Natural killer cell (primary cell): ENCODE results near the gene EEFSEC. TPM values are rescaled to one million over a fixed set of nuclear protein-coding genes. Genes with fewer than 3 reads are reported as not detected.

Source experiments
- ATAC-seq, 3 donors: fragments of 150-1000 bp in 2 of 3; fragments of 200-7000 bp in 1 of 3; cut with Tn5 transposase; 1 replicate in 1 of 3; 2 replicates in 2 of 3; pipeline ENCODE4 v1.10.0; 2021; ENCODE audit warnings: mild to moderate bottlenecking in 2 of 3, moderate library complexity in 2 of 3
- DNase-seq, 2 donors: peaks; one replicate each; pipeline versions ENCODE4 v3.0.0 to v3.0.0-alpha.2; 2013 to 2021; ENCODE audit warnings: mixed read lengths in 1 of 2
- H3K27ac ChIP-seq: one replicate; pipeline ENCODE4 v1.5.1; 2013; ENCODE audit warnings: mild to moderate bottlenecking, low read length
- H3K27me3 ChIP-seq: one replicate; pipeline ENCODE4 v1.6.1; 2013; ENCODE audit warnings: low read length; ENCODE audit not compliant: control insufficient read depth, insufficient read depth
- H3K36me3 ChIP-seq: one replicate; pipeline ENCODE4 v1.6.1; 2013; ENCODE audit warnings: low read length; ENCODE audit not compliant: control insufficient read depth, insufficient read depth
- H3K4me1 ChIP-seq: one replicate; pipeline ENCODE4 v1.6.1; 2013; ENCODE audit warnings: low read length; ENCODE audit not compliant: control insufficient read depth, insufficient read depth
- H3K4me3 ChIP-seq: one replicate; pipeline ENCODE4 v1.5.1; 2013; ENCODE audit warnings: low read length
- H3K9me3 ChIP-seq: one replicate; pipeline ENCODE4 v1.6.1; 2013; ENCODE audit warnings: low read length; ENCODE audit not compliant: control insufficient read depth, insufficient read depth
- H3K27ac Mint-ChIP-seq, 2 donors: one replicate each; pipeline ENCODE4 v1.8.0; 2022; ENCODE audit warnings: mild to moderate bottlenecking in 2 of 2, mixed read lengths in 2 of 2, moderate library complexity in 1 of 2
- H3K27me3 Mint-ChIP-seq, 2 donors: one replicate each; pipeline ENCODE4 v1.8.0; 2022; ENCODE audit warnings: low read depth in 2 of 2, mixed read lengths in 2 of 2
- H3K36me3 Mint-ChIP-seq: one replicate; pipeline ENCODE4 v1.8.0; 2022; ENCODE audit warnings: mixed read lengths
- H3K4me1 Mint-ChIP-seq, 2 donors: one replicate each; pipeline ENCODE4 v1.8.0; 2022; ENCODE audit warnings: mixed read lengths in 2 of 2
- H3K4me3 Mint-ChIP-seq: one replicate; pipeline ENCODE4 v1.8.0; 2022; ENCODE audit warnings: mild to moderate bottlenecking, moderate library complexity, mixed read lengths
- H3K9me3 Mint-ChIP-seq, 2 donors: one replicate each; pipeline ENCODE4 v1.8.0; 2022; ENCODE audit warnings: mixed read lengths in 2 of 2
- WGBS: methylation state at CpG from one replicate; pipeline ENCODE4 v1.1.7; 2013; ENCODE audit warnings: missing lambda C conversion rate; ENCODE audit not compliant: insufficient coverage; 5-methylcytosine and 5-hydroxymethylcytosine counted together
- intact Hi-C: fragments of 100-400 bp; cut with micrococcal nuclease; formaldehyde crosslinking; loops from one replicate; pipeline ENCODE4 v1.14.2; 2022
- total RNA-seq, 4 donors: library from RNA; stranded (reverse); fragments of 120-200 nt in 1 of 4; gene quantifications; one replicate each; pipeline versions ENCODE4 v1.2.3 to v1.2.4, GENCODE V29; 2013 to 2022
- TF ChIP-seq, protein P1 (sequence below): fragments of 200-600 bp; IDR thresholded peaks from one replicate; pipeline ENCODE4 v1.8.0; 2022; ENCODE audit warnings: antibody characterized with exemption

The EEFSEC gene
- total RNA-seq, 3 donors from 2014 or later (not counting 1 experiment from before 2014, with no cell fraction given), result 16.7 to 18.9 (median 17.6) TPM

DNA sequence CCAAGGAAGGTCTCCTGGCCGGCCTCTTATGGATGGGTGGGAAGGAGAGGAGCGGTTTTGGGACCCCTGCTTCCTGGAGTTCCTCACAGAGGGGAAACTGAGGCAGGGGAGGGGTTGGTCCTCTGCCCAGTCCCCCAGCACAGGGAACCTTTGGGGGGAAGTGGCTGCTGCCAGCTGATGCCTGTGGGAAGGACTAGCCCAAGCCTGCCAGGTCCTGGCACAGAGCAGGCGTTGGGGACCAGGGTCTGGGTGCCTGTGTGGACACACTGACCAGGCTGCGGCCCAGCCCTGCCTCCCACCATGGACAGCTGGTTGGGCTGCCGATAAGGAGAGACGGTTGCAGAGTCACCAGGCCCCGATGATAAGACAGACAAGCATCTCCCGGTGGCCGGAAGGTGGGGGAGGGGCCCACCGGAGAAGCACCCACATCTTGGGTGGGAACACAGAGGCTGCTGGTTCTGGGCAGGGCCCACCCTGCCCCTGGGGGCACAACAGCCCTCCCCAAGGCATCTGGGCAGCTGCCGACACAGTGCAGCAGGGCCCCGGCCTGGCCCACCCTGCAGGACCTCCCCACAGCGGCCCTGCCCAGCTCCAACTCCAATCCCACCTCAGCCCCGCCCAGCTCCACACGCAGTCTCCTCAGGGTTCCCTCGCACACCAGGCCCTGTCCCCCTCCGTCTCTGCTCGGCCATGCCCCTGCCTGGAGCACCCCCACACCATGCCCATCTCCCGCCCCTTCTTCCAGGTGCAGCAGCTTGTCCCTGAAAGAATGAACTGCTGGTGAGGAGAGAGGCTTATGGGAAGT, 262.7 kb downstream of the EEFSEC start:
- no peaks in the 10 kb centered on the region for H3K27me3 ChIP-seq
- ATAC-seq, result peak in 1 of 3 donors; percentile 78
- no peaks in the 10 kb centered on the region for H3K9me3 ChIP-seq
- no peaks in the 10 kb centered on the region for H3K4me1 ChIP-seq
- no peak for DNase-seq
- no peaks in the 10 kb centered on the region for H3K36me3 ChIP-seq
- no peaks in the 10 kb centered on the region for H3K36me3 Mint-ChIP-seq
- H3K27ac ChIP-seq, result no peak overlapping the region
- no peaks in the 10 kb centered on the region for H3K27me3 Mint-ChIP-seq
- no peaks in the 10 kb centered on the region for H3K9me3 Mint-ChIP-seq
- H3K4me1 Mint-ChIP-seq, result peaks cover 0 to 6% of the 10 kb centered on the region in 2 donors
- H3K4me3 Mint-ChIP-seq, result no peak overlapping the region
- no peak overlapping the region for H3K27ac Mint-ChIP-seq
- no peak overlapping the region for H3K4me3 ChIP-seq
- 92% methylated on average over 19 of the region's 19 CpGs for WGBS
- TF ChIP-seq, protein P1, sequence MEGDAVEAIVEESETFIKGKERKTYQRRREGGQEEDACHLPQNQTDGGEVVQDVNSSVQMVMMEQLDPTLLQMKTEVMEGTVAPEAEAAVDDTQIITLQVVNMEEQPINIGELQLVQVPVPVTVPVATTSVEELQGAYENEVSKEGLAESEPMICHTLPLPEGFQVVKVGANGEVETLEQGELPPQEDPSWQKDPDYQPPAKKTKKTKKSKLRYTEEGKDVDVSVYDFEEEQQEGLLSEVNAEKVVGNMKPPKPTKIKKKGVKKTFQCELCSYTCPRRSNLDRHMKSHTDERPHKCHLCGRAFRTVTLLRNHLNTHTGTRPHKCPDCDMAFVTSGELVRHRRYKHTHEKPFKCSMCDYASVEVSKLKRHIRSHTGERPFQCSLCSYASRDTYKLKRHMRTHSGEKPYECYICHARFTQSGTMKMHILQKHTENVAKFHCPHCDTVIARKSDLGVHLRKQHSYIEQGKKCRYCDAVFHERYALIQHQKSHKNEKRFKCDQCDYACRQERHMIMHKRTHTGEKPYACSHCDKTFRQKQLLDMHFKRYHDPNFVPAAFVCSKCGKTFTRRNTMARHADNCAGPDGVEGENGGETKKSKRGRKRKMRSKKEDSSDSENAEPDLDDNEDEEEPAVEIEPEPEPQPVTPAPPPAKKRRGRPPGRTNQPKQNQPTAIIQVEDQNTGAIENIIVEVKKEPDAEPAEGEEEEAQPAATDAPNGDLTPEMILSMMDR, result no peak
- intact Hi-C loops, result no loop called here

DNA sequence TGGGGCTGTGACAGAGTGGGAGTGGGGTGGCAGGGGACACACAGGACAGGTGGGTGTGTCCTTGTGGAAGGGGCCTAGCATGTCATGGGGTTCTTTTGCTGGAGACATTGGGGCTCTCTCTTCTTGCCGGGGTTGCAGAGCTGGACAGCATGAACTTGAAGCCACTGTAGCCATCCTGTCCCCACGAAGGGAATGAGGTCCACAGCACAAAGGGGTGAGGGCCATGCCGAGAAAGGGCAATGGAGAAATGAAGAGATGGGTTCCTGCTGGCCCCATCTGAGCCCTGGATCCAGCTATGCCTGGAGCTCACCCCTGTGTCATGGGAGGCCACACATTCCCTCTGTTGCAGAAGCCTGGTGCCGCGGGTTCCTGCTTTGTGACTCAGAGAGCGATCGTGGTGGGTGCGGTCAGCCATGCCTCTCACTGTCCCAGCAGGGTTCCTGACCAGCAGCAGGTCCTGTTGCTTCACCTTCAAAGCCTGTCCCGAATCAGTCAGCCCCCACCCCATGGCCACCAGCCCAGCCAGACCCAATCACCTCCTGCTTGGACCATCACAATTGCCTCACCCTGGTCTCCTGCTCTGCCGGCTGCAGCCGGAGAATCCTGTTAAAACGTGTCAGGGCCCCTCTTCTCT, 263.4 kb downstream of the EEFSEC start:
- TF ChIP-seq, protein P1, result no peak
- peak overlapping the region in 1 of 2 donors; percentile 31 for H3K27ac Mint-ChIP-seq
- no peaks in the 10 kb centered on the region for H3K9me3 Mint-ChIP-seq
- Histone ChIP-seq H3K27ac (no peak overlapping the region), H3K9me3 (no peaks in the 10 kb centered on the region), H3K4me3 (no peak overlapping the region), H3K27me3 (no peaks in the 10 kb centered on the region), H3K36me3 (no peaks in the 10 kb centered on the region), H3K4me1 (no peaks in the 10 kb centered on the region)
- intact Hi-C loops, result no loop called here
- no peak overlapping the region for H3K4me3 Mint-ChIP-seq
- ATAC-seq, result peak in 2 of 3 donors; percentile 33 to 65
- DNase-seq, result no peak
- WGBS, result 88% methylated on average over 12 of the region's 12 CpGs
- no peaks in the 10 kb centered on the region for H3K36me3 Mint-ChIP-seq
- H3K4me1 Mint-ChIP-seq, result peaks cover 0 to 6% of the 10 kb centered on the region in 2 donors
- H3K27me3 Mint-ChIP-seq, result no peaks in the 10 kb centered on the region

DNA sequence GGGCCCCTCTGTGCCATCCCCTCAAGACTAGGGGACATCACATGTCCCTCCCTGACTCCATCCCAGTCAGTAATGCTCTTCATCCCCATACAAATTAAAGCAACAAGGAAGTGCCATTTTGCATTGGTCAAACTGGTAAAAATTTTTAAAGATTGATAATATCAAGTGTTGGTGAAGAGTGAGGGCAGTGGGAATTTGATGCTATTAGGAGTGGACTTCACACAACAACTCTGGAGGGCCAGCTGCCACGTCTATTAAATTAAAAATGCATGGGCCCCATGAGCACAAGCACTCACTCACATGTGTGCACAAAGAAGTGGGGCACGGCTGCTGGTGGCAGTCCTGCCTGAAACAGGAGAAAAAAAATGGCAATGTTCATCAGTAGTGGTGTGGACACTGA, 265.6 kb downstream of the EEFSEC start:
- Mint-ChIP-seq H3K27ac (no peak overlapping the region), H3K4me1 (no peaks in the 10 kb centered on the region), H3K9me3 (no peaks in the 10 kb centered on the region), H3K4me3 (no peak overlapping the region), H3K27me3 (no peaks in the 10 kb centered on the region), H3K36me3 (no peaks in the 10 kb centered on the region)
- Histone ChIP-seq H3K27ac (no peak overlapping the region), H3K9me3 (no peaks in the 10 kb centered on the region), H3K36me3 (no peaks in the 10 kb centered on the region), H3K4me3 (no peak overlapping the region), H3K27me3 (no peaks in the 10 kb centered on the region), H3K4me1 (no peaks in the 10 kb centered on the region)
- WGBS, result 83% methylated on average over 2 of the region's 2 CpGs
- intact Hi-C loops, result no loop called here
- TF ChIP-seq, protein P1, result no peak
- ATAC-seq (no peak), DNase-seq (no peak)
